H9 (cell line): ENCODE results near the gene GYS2. TPM values are rescaled to one million over a fixed set of nuclear protein-coding genes. Genes with fewer than 3 reads are reported as not detected.

ENCODE experiments used
- DNase-seq: peaks from one replicate; pipeline ENCODE4 v3.0.0-alpha.2; 2017
- H2AFZ ChIP-seq: one replicate; pipeline ENCODE4 v1.6.1; 2013; ENCODE audit warnings: mild to moderate bottlenecking, low read length, control low read depth, moderate library complexity
- H2AK5ac ChIP-seq: 2 replicates; pipeline ENCODE4 v1.6.1; 2013; ENCODE audit warnings: low read length, control low read depth, mixed read lengths; ENCODE audit not compliant: insufficient read length
- H2BK120ac ChIP-seq: one replicate; pipeline ENCODE4 v1.6.1; 2013; ENCODE audit warnings: low read depth, mild to moderate bottlenecking, low read length, control low read depth, inconsistent platforms; ENCODE audit not compliant: poor library complexity, severe bottlenecking
- H2BK12ac ChIP-seq: 2 replicates; pipeline ENCODE4 v1.6.1; 2013; ENCODE audit warnings: low read length, control low read depth, mixed read lengths, low read depth; ENCODE audit not compliant: insufficient read length
- H2BK15ac ChIP-seq: 2 replicates; pipeline ENCODE4 v1.6.1; 2013; ENCODE audit warnings: low read depth, low read length, control low read depth
- H2BK20ac ChIP-seq: one replicate; pipeline ENCODE4 v1.6.1; 2013; ENCODE audit warnings: low read depth, mild to moderate bottlenecking, low read length, control low read depth, inconsistent platforms; ENCODE audit not compliant: poor library complexity, severe bottlenecking
- H2BK5ac ChIP-seq: 2 replicates; pipeline ENCODE4 v1.6.1; 2013; ENCODE audit warnings: low read length, control low read depth, mixed read lengths; ENCODE audit not compliant: insufficient read length
- H3K14ac ChIP-seq: 2 replicates; pipeline ENCODE4 v1.6.1; 2013; ENCODE audit warnings: low read length, control low read depth; ENCODE audit not compliant: insufficient read depth
- H3K18ac ChIP-seq: 2 replicates; pipeline ENCODE4 v1.6.1; 2013; ENCODE audit warnings: low read depth, mild to moderate bottlenecking, mixed read lengths, low read length, control low read depth; ENCODE audit not compliant: insufficient read length
- H3K23ac ChIP-seq: 2 replicates; pipeline ENCODE4 v1.6.1; 2013; ENCODE audit warnings: low read length, control low read depth, mixed read lengths, low read depth; ENCODE audit not compliant: insufficient read length
- H3K23me2 ChIP-seq: 2 replicates; pipeline ENCODE4 v1.6.1; 2013; ENCODE audit warnings: low read depth, mild to moderate bottlenecking, mixed read lengths, low read length, control low read depth; ENCODE audit not compliant: insufficient read length, poor library complexity, severe bottlenecking
- H3K27ac ChIP-seq: 2 replicates; pipeline ENCODE4 v1.5.1; 2013; ENCODE audit warnings: low read length, control low read depth, mixed read lengths, low read depth; ENCODE audit not compliant: insufficient read length
- H3K27me3 ChIP-seq: 2 replicates; pipeline ENCODE4 v1.6.1; 2013; ENCODE audit warnings: low read length, control low read depth, inconsistent platforms; ENCODE audit not compliant: insufficient read depth
- H3K4ac ChIP-seq: 2 replicates; pipeline ENCODE4 v1.6.1; 2013; ENCODE audit warnings: low read depth, mild to moderate bottlenecking, control low read depth, inconsistent platforms, low read length, moderate library complexity
- H3K4me1 ChIP-seq: 2 replicates; pipeline ENCODE4 v1.6.1; 2013; ENCODE audit warnings: low read length, control low read depth, inconsistent platforms; ENCODE audit not compliant: insufficient read depth
- H3K4me2 ChIP-seq: 2 replicates; pipeline ENCODE4 v1.6.1; 2013; ENCODE audit warnings: low read length, control low read depth, mixed read lengths; ENCODE audit not compliant: insufficient read length, insufficient read depth
- H3K56ac ChIP-seq: 2 replicates; pipeline ENCODE4 v1.6.1; 2013; ENCODE audit warnings: low read depth, mild to moderate bottlenecking, mixed read lengths, low read length, control low read depth; ENCODE audit not compliant: insufficient read length
- H3K79me1 ChIP-seq: 2 replicates; pipeline ENCODE4 v1.6.1; 2013; ENCODE audit warnings: low read depth, mild to moderate bottlenecking, moderate library complexity, low read length, control low read depth, inconsistent platforms; ENCODE audit not compliant: insufficient read depth, poor library complexity, severe bottlenecking
- H3K79me2 ChIP-seq: 2 replicates; pipeline ENCODE4 v1.6.1; 2013; ENCODE audit warnings: low read length, control low read depth, inconsistent platforms; ENCODE audit not compliant: insufficient read depth
- H3K9ac ChIP-seq: 2 replicates; pipeline ENCODE4 v1.6.1; 2013; ENCODE audit warnings: low read length, control low read depth, mixed read lengths; ENCODE audit not compliant: insufficient read length; ENCODE audit errors: extremely low read depth
- H3K9me3 ChIP-seq: one replicate; pipeline ENCODE4 v1.6.1; 2013; ENCODE audit warnings: low read depth, low read length, inconsistent platforms; ENCODE audit not compliant: control insufficient read depth
- H3T11ph ChIP-seq: one replicate; pipeline ENCODE4 v1.6.1; 2013; ENCODE audit warnings: mild to moderate bottlenecking, low read length, control low read depth, inconsistent platforms
- H4K20me1 ChIP-seq: one replicate; pipeline ENCODE4 v1.6.1; 2013; ENCODE audit not compliant: control insufficient read depth, insufficient read length, insufficient read depth
- H4K5ac ChIP-seq: 2 replicates; pipeline ENCODE4 v1.6.1; 2013; ENCODE audit warnings: low read depth, mild to moderate bottlenecking, mixed read lengths, low read length, control low read depth; ENCODE audit not compliant: insufficient read length
- H4K8ac ChIP-seq: replicated peaks from 2 replicates; pipeline ENCODE4 v1.6.1; 2013; ENCODE audit warnings: low read length, control low read depth, mixed read lengths, low read depth; ENCODE audit not compliant: insufficient read length
- H4K91ac ChIP-seq: 2 replicates; pipeline ENCODE4 v1.6.1; 2013; ENCODE audit warnings: low read depth, mild to moderate bottlenecking, moderate library complexity, mixed read lengths, low read length, control low read depth; ENCODE audit not compliant: insufficient read length
- H3K27ac Mint-ChIP-seq, 3 experiments: 2 replicates in 2 of 3; 3 replicates in 1 of 3; pipeline ENCODE4 v1.8.0; 2020 to 2021; ENCODE audit warnings: mixed read lengths in 3 of 3, mild to moderate bottlenecking in 1 of 3, moderate library complexity in 1 of 3
- H3K27me3 Mint-ChIP-seq: 2 replicates; pipeline ENCODE4 v1.8.0; 2021; ENCODE audit warnings: low read depth, mild to moderate bottlenecking, moderate library complexity, mixed read lengths
- H3K36me3 Mint-ChIP-seq, 3 experiments: 2 replicates in 2 of 3; 3 replicates in 1 of 3; pipeline ENCODE4 v1.8.0; 2020 to 2021; ENCODE audit warnings: low read depth in 3 of 3, mixed read lengths in 3 of 3; ENCODE audit not compliant: insufficient read depth in 1 of 3
- H3K4me1 Mint-ChIP-seq, 2 experiments: 2 replicates each; pipeline ENCODE4 v1.8.0; 2020; ENCODE audit warnings: mixed read lengths in 2 of 2
- H3K4me3 Mint-ChIP-seq, 2 experiments: 2 replicates in 1 of 2; 3 replicates in 1 of 2; pipeline ENCODE4 v1.8.0; 2020 to 2021; ENCODE audit warnings: mild to moderate bottlenecking in 2 of 2, mixed read lengths in 2 of 2, moderate library complexity in 1 of 2
- H3K9me3 Mint-ChIP-seq, 2 experiments: 2 replicates in 1 of 2; 3 replicates in 1 of 2; pipeline ENCODE4 v1.8.0; 2020; ENCODE audit warnings: mild to moderate bottlenecking in 2 of 2, mixed read lengths in 2 of 2, moderate library complexity in 1 of 2
- CTCF ChIP-seq: fragments of 200-600 bp; sonication (generic); conservative IDR thresholded peaks from 3 replicates; pipeline ENCODE4 v1.8.0; 2021; ENCODE audit warnings: antibody characterized with exemption, mild to moderate bottlenecking
- total RNA-seq: library from RNA; stranded (reverse); gene quantifications from 2 replicates; pipeline ENCODE4 v1.2.1, GENCODE V29; 2021

The GYS2 gene
- total RNA-seq, 1 experiment from 2014 or later: not detected

- H3K56ac ChIP-seq: no peak overlapping the region
- H4K91ac ChIP-seq: no peak overlapping the region
- H3K4ac ChIP-seq: no peak overlapping the region
- Mint-ChIP-seq H3K4me1 (peaks cover 5 to 10% of the 10 kb centered on the region in 2 experiments; a peak in 3 of 4 replicates), H3K4me3 (no peak overlapping the region), H3K36me3 (no peaks in the 10 kb centered on the region; a peak in 2 of 7 replicates), H3K9me3 (peaks cover 0 to 4% of the 10 kb centered on the region in 2 experiments; a peak in 1 of 5 replicates), H3K27me3 (peaks cover 33% of the 10 kb centered on the region), H3K27ac (no peak overlapping the region)
- no peak overlapping the region for H4K8ac ChIP-seq
- H4K20me1 ChIP-seq: no peaks in the 10 kb centered on the region
- H3K4me2 ChIP-seq: no peak overlapping the region
- no peak overlapping the region for H3K14ac ChIP-seq
- H2BK120ac ChIP-seq: no peak overlapping the region
- no peak overlapping the region for H2AFZ ChIP-seq
- no peak overlapping the region for H3K18ac ChIP-seq
- H2BK5ac ChIP-seq: no peak overlapping the region
- H3K9ac ChIP-seq: no peak overlapping the region
- no peaks in the 10 kb centered on the region for H3K79me2 ChIP-seq
- no peak overlapping the region for H2BK12ac ChIP-seq
- H3K23me2 ChIP-seq: peaks cover 8% of the 10 kb centered on the region
- no peak overlapping the region for H3K23ac ChIP-seq
- no peak for TF ChIP-seq CTCF
- H4K5ac ChIP-seq: no peak overlapping the region
- no peaks in the 10 kb centered on the region for H3K4me1 ChIP-seq
- no peaks in the 10 kb centered on the region for H3K9me3 ChIP-seq
- no peak overlapping the region for H2AK5ac ChIP-seq
- H2BK15ac ChIP-seq: no peak overlapping the region
- no peak overlapping the region for H2BK20ac ChIP-seq
- DNase-seq: no peak
- H3K27me3 ChIP-seq: peaks cover 5% of the 10 kb centered on the region; the same call in 1 of the 2 replicates
- H3T11ph ChIP-seq: no peak overlapping the region
- no peak overlapping the region for H3K27ac ChIP-seq
- H3K79me1 ChIP-seq: no peaks in the 10 kb centered on the region
Measured at GRCh38 chr12:21523148-21523547, 81.5 kb downstream of the GYS2 start.
